Erythroblast (primary cell): ENCODE results near the gene KIN.

ENCODE experiments used
- GATA1 ChIP-seq: IDR thresholded peaks from 2 replicates; pipeline ENCODE4 v1.6.1; 2011; ENCODE audit warnings: low read depth, mild to moderate bottlenecking, control low read depth, low read length, moderate library complexity
- POLR2A ChIP-seq: IDR thresholded peaks from 2 replicates; pipeline ENCODE4 v1.6.1; 2011; ENCODE audit warnings: mild to moderate bottlenecking, low read length

DNA sequence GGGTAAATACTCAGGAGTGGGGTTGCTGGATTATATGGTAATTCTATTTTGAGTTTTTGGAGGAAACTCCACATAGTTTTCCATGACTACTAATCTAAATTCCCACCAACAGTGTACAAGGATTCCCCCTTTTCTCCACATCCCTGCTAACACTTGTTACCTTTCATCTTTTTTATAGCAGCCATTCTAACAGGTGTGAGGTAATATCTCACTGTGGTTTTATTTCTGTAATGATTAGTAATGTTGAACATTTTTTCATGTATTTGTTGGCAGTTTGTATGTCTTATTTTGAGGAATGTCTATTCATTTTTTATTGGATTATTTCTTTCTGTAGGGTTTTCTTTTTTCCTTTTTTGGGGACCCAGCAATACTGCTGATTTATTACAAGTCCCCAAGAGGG is 45.4 kb upstream of the KIN start:
- TF ChIP-seq POLR2A (no peak), GATA1 (no peak)
